Endothelial cell of umbilical vein (primary cell): Measurements from ENCODE around the gene WNK4. TPM values are rescaled to one million over a fixed set of nuclear protein-coding genes. Genes with fewer than 3 reads are reported as not detected.

Experiments used
- BruUV-seq: library from RNA; stranded (reverse); fragments of 400-500 nt; replicated peaks from 2 replicates; lab custom pipeline; 2021; lab: Mats Ljungman, UMichigan
- CTCF ChIA-PET: fragments of 300-600, 350-600 bp; sonication (Branson Sonifier 250); formaldehyde crosslinking; loops from one replicate; lab custom pipeline; 2021; ENCODE audit warnings: antibody characterized with exemption, inconsistent platforms; lab: Charles Lee
- POLR2A ChIA-PET: fragments of 300-600, 350-600 bp; sonication (Branson Sonifier 250); formaldehyde crosslinking; loops from one replicate; lab custom pipeline; 2021; ENCODE audit warnings: antibody characterized with exemption, inconsistent platforms; lab: Charles Lee
- DNase-seq: peaks from one replicate; pipeline ENCODE4 v3.0.0-alpha.2; 2011; ENCODE audit warnings: low read depth, low spot score
- FAIRE-seq: peaks from 2 replicates; lab custom pipeline; 2011; peaks lifted over from hg19 to GRCh38; lab: Jason Lieb, UNC
- H2AFZ ChIP-seq: 2 replicates; pipeline ENCODE4 v1.6.0; 2012; ENCODE audit warnings: low read depth, low read length, control low read depth, inconsistent platforms
- H3K27ac ChIP-seq: 2 replicates; pipeline ENCODE4 v1.5.1; 2011; ENCODE audit warnings: low read depth, mild to moderate bottlenecking, control low read depth, low read length, moderate library complexity; ENCODE audit not compliant: insufficient read depth
- H3K27me3 ChIP-seq, 2 experiments: 2 replicates each; pipeline versions ENCODE4 v1.6.0 to v1.6.1; 2011; ENCODE audit warnings: low read length in 2 of 2, mixed read lengths in 1 of 2; ENCODE audit not compliant: control insufficient read depth in 2 of 2, insufficient read depth in 2 of 2
- H3K36me3 ChIP-seq, 2 experiments: 2 replicates in 1 of 2; 3 replicates in 1 of 2; pipeline ENCODE4 v1.5.1; 2011; ENCODE audit warnings: low read length in 2 of 2, mild to moderate bottlenecking in 1 of 2, moderate library complexity in 1 of 2; ENCODE audit not compliant: control insufficient read depth in 2 of 2, insufficient read depth in 2 of 2; ENCODE audit errors: extremely low read depth in 1 of 2
- H3K4me1 ChIP-seq: 3 replicates; pipeline ENCODE4 v1.5.1; 2011; ENCODE audit warnings: mild to moderate bottlenecking, low read length; ENCODE audit not compliant: control insufficient read depth, insufficient read depth; ENCODE audit errors: extremely low read depth
- H3K4me2 ChIP-seq: 2 replicates; pipeline ENCODE4 v1.6.1; 2011; ENCODE audit warnings: low read length, control low read depth, mixed read lengths; ENCODE audit not compliant: insufficient read depth
- H3K4me3 ChIP-seq, 3 experiments: fragments of 200-600 bp in 1 of 3; sonication (generic), shearing (Covaris generic) in 1 of 3; replicated peaks in 1 of 3; 2 replicates each; pipeline ENCODE4 v1.5.1; 2011 to 2016; ENCODE audit warnings: control low read depth in 3 of 3, low read length in 3 of 3, mild to moderate bottlenecking in 2 of 3, inconsistent platforms in 1 of 3, low read depth in 1 of 3, moderate library complexity in 1 of 3; ENCODE audit not compliant: insufficient read depth in 1 of 3
- H3K79me2 ChIP-seq: 2 replicates; pipeline ENCODE4 v1.6.0; 2012; ENCODE audit warnings: low read length, inconsistent platforms; ENCODE audit not compliant: control insufficient read depth, insufficient read depth
- H3K9ac ChIP-seq: replicated peaks from 2 replicates; pipeline ENCODE3; 2011; ENCODE audit warnings: low read length, control low read depth; ENCODE audit not compliant: insufficient read depth; ENCODE audit errors: extremely low read depth
- H3K9me1 ChIP-seq: replicated peaks from 3 replicates; pipeline ENCODE4 v1.6.0; 2011; ENCODE audit warnings: mild to moderate bottlenecking, low read length; ENCODE audit not compliant: control insufficient read depth, insufficient read depth; ENCODE audit errors: extremely low read depth
- H3K9me3 ChIP-seq: replicated peaks from 2 replicates; pipeline ENCODE4 v1.5.1; 2012; ENCODE audit warnings: low read length, inconsistent platforms; ENCODE audit not compliant: control insufficient read depth, insufficient read depth
- H4K20me1 ChIP-seq: replicated peaks from 2 replicates; pipeline ENCODE3; 2011; ENCODE audit warnings: mild to moderate bottlenecking, low read length; ENCODE audit not compliant: control insufficient read depth, insufficient read depth; ENCODE audit errors: extremely low read depth
- CTCF ChIP-seq, 2 donors: IDR thresholded peaks; 1 replicate in 1 of 2; 2 replicates in 1 of 2; pipeline ENCODE4 v1.5.1; 2011; ENCODE audit warnings: low read length in 2 of 2, mild to moderate bottlenecking in 2 of 2, moderate library complexity in 2 of 2, control low read depth in 1 of 2, inconsistent platforms in 1 of 2, low read depth in 1 of 2; ENCODE audit not compliant: insufficient read depth in 1 of 2; ENCODE audit errors: extremely low read depth in 1 of 2
- GATA2 ChIP-seq: IDR thresholded peaks from 2 replicates; pipeline ENCODE4 v1.7.0; 2011; ENCODE audit warnings: low read depth, mild to moderate bottlenecking, moderate library complexity, mixed read lengths, low read length; ENCODE audit not compliant: insufficient read length, insufficient read depth
- MAX ChIP-seq: IDR thresholded peaks from 2 replicates; pipeline ENCODE4 v1.6.1; 2011; ENCODE audit not compliant: insufficient read depth, insufficient read length
- MYC ChIP-seq: IDR thresholded peaks from one replicate; pipeline ENCODE4 v1.6.1; 2011; ENCODE audit warnings: mild to moderate bottlenecking, low read depth, low read length
- dilution Hi-C: fragments of 300-500 bp; cut with MboI; formaldehyde crosslinking; loops from one replicate; pipeline ENCODE4 v1.15.0; 2019; ENCODE audit warnings: low sequenced_read_pairs; ENCODE audit not compliant: extremely low pct_ligation_motif_present
- intact Hi-C: fragments of 100-400 bp; cut with micrococcal nuclease; formaldehyde crosslinking; loops from one replicate; pipeline ENCODE4 v1.10.0; 2022
- polyA plus RNA-seq, 4 experiments: library from polyadenylated mRNA; depleted of rRNA in 3 of 4; stranded (reverse) in 3 of 4; unstranded in 1 of 4; fragments of >200 nt; gene quantifications; 2 replicates each; pipeline versions ENCODE4 v1.2.1 to v1.2.3, GENCODE V29; 2011 to 2012; ENCODE audit warnings: missing spikeins in 1 of 4
- total RNA-seq: library from RNA; stranded (reverse); gene quantifications from 2 replicates; pipeline ENCODE4 v1.2.3, GENCODE V29; 2021

The WNK4 gene
- total and polyA plus RNA-seq, 2 donors (not counting 3 experiments of a cell fraction or from before 2014, with no cell fraction given) = 0.84 to 1.9 TPM

- H3K27me3 ChIP-seq = no peaks in the 10 kb centered on the region
- H3K36me3 ChIP-seq = peaks cover 24 to 41% of the 10 kb centered on the region in 2 experiments
- H4K20me1 ChIP-seq = peaks cover 2% of the 10 kb centered on the region
- POLR2A ChIA-PET = no interaction called here
- H3K79me2 ChIP-seq = no peaks in the 10 kb centered on the region
- H3K9me1 ChIP-seq = no peaks in the 10 kb centered on the region
- CTCF ChIA-PET = interaction anchor here (0.6 to 8.9 kb wide), 20 partner anchors 10 to 154 kb away, joined by 3 to 132 read pairs (median 4); partner anchors contain the start of genes PSME3 and RPL27
- no peak overlapping the region for H3K4me2 ChIP-seq
- peak; percentile 69 for DNase-seq
- no peak overlapping the region for H2AFZ ChIP-seq
- no TSS peak for BruUV-seq
- dilution Hi-C loops (no loop called here), intact Hi-C loops (loop anchor here (1.0 kb wide), 3 partner anchors 86 to 155 kb away; partner anchors contain the start of gene RPL27)
- no peaks in the 10 kb centered on the region for H3K4me1 ChIP-seq
- FAIRE-seq = peak; percentile 89
- no peaks in the 10 kb centered on the region for H3K9me3 ChIP-seq
- no peak overlapping the region for H3K9ac ChIP-seq
- no peak overlapping the region for H3K4me3 ChIP-seq
- no peak overlapping the region for H3K27ac ChIP-seq
- TF ChIP-seq MAX (no peak), CTCF (IDR thresholded peaks at IDR 0.05; ENCODE audit: extremely low read depth in 1 of 2, insufficient read depth in 1 of 2, low read depth in 1 of 2, low read length in 2 of 2) (peak; percentile 91 to 92), MYC (no peak), GATA2 (no peak)
These were observed 63.0 kb downstream of the WNK4 start for GRCh38 chr17:42843358-42843934.
